ENCODE results near the gene SLC8B1. TPM values are rescaled to one million over a fixed set of nuclear protein-coding genes. Genes with fewer than 3 reads are reported as not detected.

The SLC8B1 gene
- total and polyA plus RNA-seq, 2 donors (not counting 3 experiments of a cell fraction or from before 2014, with no cell fraction given): 29.9 to 45.4 TPM

DNA sequence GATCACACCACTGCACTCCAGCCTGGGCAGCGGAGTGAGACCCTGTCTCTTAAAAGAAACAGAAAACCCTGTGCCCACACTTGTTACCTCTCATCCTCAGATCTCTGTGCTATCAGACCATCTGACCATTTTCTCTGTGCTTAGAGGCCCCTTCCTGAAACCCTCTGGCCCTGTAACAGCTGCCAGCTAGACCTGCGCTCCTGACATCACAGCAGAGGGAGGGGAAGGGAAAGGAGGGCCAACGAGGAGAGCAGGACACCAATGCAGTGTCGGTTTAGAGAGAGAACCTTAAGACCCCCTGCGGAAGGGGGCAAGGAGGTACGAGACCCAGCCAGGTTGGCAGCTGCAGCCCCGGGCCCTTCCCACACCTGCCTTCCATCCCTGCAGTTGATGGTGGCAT is 42.4 kb downstream of the SLC8B1 start:
- FAIRE-seq: no peak
- no peaks in the 10 kb centered on the region for H3K9me1 ChIP-seq (replicated peaks; ENCODE audit: control insufficient read depth, extremely low read depth, insufficient read depth, low read length)
- ChIA-PET POLR2A (no interaction called here), CTCF (no interaction called here)
- H4K20me1 ChIP-seq (replicated peaks; ENCODE audit: control insufficient read depth, extremely low read depth, insufficient read depth, low read length): no peaks in the 10 kb centered on the region
- TF ChIP-seq POLR2AphosphoS5 (IDR thresholded peaks at IDR 0.05; ENCODE audit: insufficient read depth, low read depth, low read length) (no peak), GATA2 (IDR thresholded peaks at IDR 0.05; ENCODE audit: insufficient read depth, insufficient read length, low read depth, low read length) (no peak), JUN (IDR thresholded peaks at IDR 0.05; ENCODE audit: borderline replicate concordance, insufficient read depth, insufficient read length, low read depth) (no peak), FOS (IDR thresholded peaks at IDR 0.05; ENCODE audit: borderline replicate concordance, insufficient read depth, low read length) (no peak), EZH2 (IDR thresholded peaks at IDR 0.05; ENCODE audit: borderline replicate concordance, low read depth, low read length, severe bottlenecking) (no peak), POLR2A (IDR thresholded peaks at IDR 0.05; ENCODE audit: low read depth, low read length) (no peak), MYC (IDR thresholded peaks at IDR 0.05; ENCODE audit: low read depth, low read length) (no peak)
- TF ChIP-seq, protein P1, sequence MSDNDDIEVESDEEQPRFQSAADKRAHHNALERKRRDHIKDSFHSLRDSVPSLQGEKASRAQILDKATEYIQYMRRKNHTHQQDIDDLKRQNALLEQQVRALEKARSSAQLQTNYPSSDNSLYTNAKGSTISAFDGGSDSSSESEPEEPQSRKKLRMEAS (IDR thresholded peaks at IDR 0.05; ENCODE audit: insufficient read depth, insufficient read length): no peak
- TF ChIP-seq, protein P2, sequence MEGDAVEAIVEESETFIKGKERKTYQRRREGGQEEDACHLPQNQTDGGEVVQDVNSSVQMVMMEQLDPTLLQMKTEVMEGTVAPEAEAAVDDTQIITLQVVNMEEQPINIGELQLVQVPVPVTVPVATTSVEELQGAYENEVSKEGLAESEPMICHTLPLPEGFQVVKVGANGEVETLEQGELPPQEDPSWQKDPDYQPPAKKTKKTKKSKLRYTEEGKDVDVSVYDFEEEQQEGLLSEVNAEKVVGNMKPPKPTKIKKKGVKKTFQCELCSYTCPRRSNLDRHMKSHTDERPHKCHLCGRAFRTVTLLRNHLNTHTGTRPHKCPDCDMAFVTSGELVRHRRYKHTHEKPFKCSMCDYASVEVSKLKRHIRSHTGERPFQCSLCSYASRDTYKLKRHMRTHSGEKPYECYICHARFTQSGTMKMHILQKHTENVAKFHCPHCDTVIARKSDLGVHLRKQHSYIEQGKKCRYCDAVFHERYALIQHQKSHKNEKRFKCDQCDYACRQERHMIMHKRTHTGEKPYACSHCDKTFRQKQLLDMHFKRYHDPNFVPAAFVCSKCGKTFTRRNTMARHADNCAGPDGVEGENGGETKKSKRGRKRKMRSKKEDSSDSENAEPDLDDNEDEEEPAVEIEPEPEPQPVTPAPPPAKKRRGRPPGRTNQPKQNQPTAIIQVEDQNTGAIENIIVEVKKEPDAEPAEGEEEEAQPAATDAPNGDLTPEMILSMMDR (IDR thresholded peaks at IDR 0.05; ENCODE audit: extremely low read depth in 1 of 2, insufficient read depth in 1 of 2, low read depth in 1 of 2, low read length in 2 of 2): no peak
- H3K4me3 ChIP-seq (replicated peaks in 1 of 3; ENCODE audit: insufficient read depth in 1 of 3, low read depth in 1 of 3, low read length in 3 of 3): no peak overlapping the region
- intact Hi-C loops (cut with micrococcal nuclease) (no loop called here), dilution Hi-C loops (cut with MboI; ENCODE audit: extremely low pct_ligation_motif_present, low sequenced_read_pairs) (no loop called here)
- H3K36me3 ChIP-seq (ENCODE audit: control insufficient read depth in 2 of 2, extremely low read depth in 1 of 2, insufficient read depth in 2 of 2, low read length in 2 of 2): peaks cover 0 to 2% of the 10 kb centered on the region in 2 experiments
- no peak overlapping the region for H3K4me2 ChIP-seq (ENCODE audit: insufficient read depth, low read length)
- no peaks in the 10 kb centered on the region for H3K79me2 ChIP-seq (ENCODE audit: control insufficient read depth, insufficient read depth, low read length)
- no peak overlapping the region for H3K27ac ChIP-seq (ENCODE audit: insufficient read depth, low read depth, low read length)
- DNase-seq (ENCODE audit: low read depth, low spot score): no peak
- H2AFZ ChIP-seq (ENCODE audit: low read depth, low read length): no peak overlapping the region
- H3K27me3 ChIP-seq (ENCODE audit: control insufficient read depth in 2 of 2, insufficient read depth in 2 of 2, low read length in 2 of 2): no peaks in the 10 kb centered on the region
- H3K9me3 ChIP-seq (replicated peaks; ENCODE audit: control insufficient read depth, insufficient read depth, low read length): no peaks in the 10 kb centered on the region
- no peaks in the 10 kb centered on the region for H3K4me1 ChIP-seq (ENCODE audit: control insufficient read depth, extremely low read depth, insufficient read depth, low read length)
- no peak overlapping the region for H3K9ac ChIP-seq (replicated peaks; ENCODE audit: extremely low read depth, insufficient read depth, low read length)
- BruUV-seq (replicated peaks): no TSS peak
